HG02798 (cell line): ENCODE data around the gene TMPRSS6.

ENCODE experiments used
- ATAC-seq: cut with Tn5 transposase; IDR thresholded peaks from one replicate; pipeline ENCODE4 v1.9.1; 2021; ENCODE audit warnings: mild to moderate bottlenecking; ENCODE audit not compliant: unreplicated experiment, poor library complexity

The TMPRSS6 gene

GRCh38 chr22:37070334-37070733 lies 39.2 kb downstream of the TMPRSS6 start:
- no peak for ATAC-seq

GRCh38 chr22:37069719-37070118 lies 39.8 kb downstream of the TMPRSS6 start:
- ATAC-seq, result no peak

GRCh38 chr22:37069319-37069718 lies 40.2 kb downstream of the TMPRSS6 start:
- no peak for ATAC-seq

GRCh38 chr22:37068859-37069258 lies 40.7 kb downstream of the TMPRSS6 start:
- ATAC-seq, result no peak

- ATAC-seq, result no peak
These were observed 42.1 kb downstream of the TMPRSS6 start for GRCh38 chr22:37067428-37067827.

GRCh38 chr22:37065961-37066360 lies 43.6 kb downstream of the TMPRSS6 start:
- no peak for ATAC-seq

- no peak for ATAC-seq
These were observed 44.3 kb downstream of the TMPRSS6 start for GRCh38 chr22:37065180-37065579.

GRCh38 chr22:37064553-37064952 lies 45.0 kb downstream of the TMPRSS6 start:
- no peak for ATAC-seq

- ATAC-seq, result no peak
These were observed 45.8 kb downstream of the TMPRSS6 start for GRCh38 chr22:37063431-37064420.

- ATAC-seq, result no peak
These were observed 46.7 kb downstream of the TMPRSS6 start for GRCh38 chr22:37062702-37063381.

GRCh38 chr22:37062376-37062675 lies 47.2 kb downstream of the TMPRSS6 start:
- ATAC-seq, result no peak

GRCh38 chr22:37061611-37062375 lies 47.7 kb downstream of the TMPRSS6 start:
- ATAC-seq, result no peak

- ATAC-seq, result no peak
These were observed 48.5 kb downstream of the TMPRSS6 start for GRCh38 chr22:37060801-37061610.

- ATAC-seq, result no peak
These were observed 49.5 kb downstream of the TMPRSS6 start for GRCh38 chr22:37059876-37060449.

- ATAC-seq, result no peak
These were observed 50.4 kb downstream of the TMPRSS6 start for GRCh38 chr22:37058917-37059701.

- no peak for ATAC-seq
These were observed 51.6 kb downstream of the TMPRSS6 start for GRCh38 chr22:37057796-37058510.

GRCh38 chr22:37057226-37057625 lies 52.3 kb downstream of the TMPRSS6 start:
- no peak for ATAC-seq

- no peak for ATAC-seq
These were observed 53.3 kb downstream of the TMPRSS6 start for GRCh38 chr22:37056246-37056645.
